DMS153 treated with DMSO at 0.1 percent for 48 hours (cell line): ENCODE results near the gene CTTNBP2.

Experiments
- DNase-seq: peaks from one replicate; lab custom pipeline; 2025; ENCODE audit not compliant: unreplicated experiment; lab: John Stamatoyannopoulos, UW

Gene CTTNBP2

GRCh38 chr7:117871401-117871777 lies 1.9 kb downstream of the CTTNBP2 start:
- DNase-seq: no peak

GRCh38 chr7:117870448-117871130 lies 2.7 kb downstream of the CTTNBP2 start:
- DNase-seq: no peak

- DNase-seq: no peak
Observed at GRCh38 chr7:117869374-117869773, 3.9 kb downstream of the CTTNBP2 start.

- no peak for DNase-seq
Observed at GRCh38 chr7:117863618-117864017, 9.6 kb downstream of the CTTNBP2 start.

- DNase-seq: no peak
Observed at GRCh38 chr7:117862378-117862777, 10.9 kb downstream of the CTTNBP2 start.

GRCh38 chr7:117859246-117859812 lies 13.9 kb downstream of the CTTNBP2 start:
- no peak for DNase-seq

- DNase-seq: no peak
Observed at GRCh38 chr7:117858712-117859111, 14.5 kb downstream of the CTTNBP2 start.

- no peak for DNase-seq
Observed at GRCh38 chr7:117857718-117858117, 15.5 kb downstream of the CTTNBP2 start.

- no peak for DNase-seq
Observed at GRCh38 chr7:117856196-117856595, 17.0 kb downstream of the CTTNBP2 start.

GRCh38 chr7:117854186-117854585 lies 19.1 kb downstream of the CTTNBP2 start:
- DNase-seq: no peak

- DNase-seq: no peak
Observed at GRCh38 chr7:117848941-117849340, 24.3 kb downstream of the CTTNBP2 start.

- no peak for DNase-seq
Observed at GRCh38 chr7:117844678-117845077, 28.6 kb downstream of the CTTNBP2 start.

GRCh38 chr7:117841611-117842010 lies 31.6 kb downstream of the CTTNBP2 start:
- DNase-seq: no peak

- no peak for DNase-seq
Observed at GRCh38 chr7:117841011-117841410, 32.2 kb downstream of the CTTNBP2 start.

- DNase-seq: no peak
Observed at GRCh38 chr7:117839507-117839906, 33.7 kb downstream of the CTTNBP2 start.

- DNase-seq: no peak
Observed at GRCh38 chr7:117837841-117838240, 35.4 kb downstream of the CTTNBP2 start.

GRCh38 chr7:117835016-117835664 lies 38.1 kb downstream of the CTTNBP2 start:
- peak; percentile 35 for DNase-seq

GRCh38 chr7:117830422-117830954 lies 42.8 kb downstream of the CTTNBP2 start:
- DNase-seq: no peak

GRCh38 chr7:117829450-117830117 lies 43.7 kb downstream of the CTTNBP2 start:
- DNase-seq: no peak

GRCh38 chr7:117828825-117829224 lies 44.4 kb downstream of the CTTNBP2 start:
- DNase-seq: no peak

GRCh38 chr7:117827862-117828261 lies 45.4 kb downstream of the CTTNBP2 start:
- peak; percentile 36 for DNase-seq

GRCh38 chr7:117825132-117825531 lies 48.1 kb downstream of the CTTNBP2 start:
- no peak for DNase-seq
